Parathyroid adenoma (tissue), 2 donors: ENCODE measurements around the gene PGC.

Experiments
- H2AFZ ChIP-seq: fragments of 300-600 bp; sonication (generic); one replicate; pipeline ENCODE4 v1.7.0; 2017; ENCODE audit warnings: antibody characterized with exemption, mild to moderate bottlenecking
- H3K27ac ChIP-seq: fragments of 300-600 bp; sonication (generic); one replicate; pipeline ENCODE4 v1.7.0; 2017
- H3K27me3 ChIP-seq: fragments of 300-600 bp; sonication (generic); one replicate; pipeline ENCODE4 v1.7.0; 2017; ENCODE audit warnings: low read length; ENCODE audit not compliant: control insufficient read depth, insufficient read depth
- H3K36me3 ChIP-seq: fragments of 300-600 bp; sonication (generic); one replicate; pipeline ENCODE4 v1.7.0; 2017; ENCODE audit warnings: low read length; ENCODE audit not compliant: control insufficient read depth, insufficient read depth
- H3K4me1 ChIP-seq: fragments of 300-600 bp; sonication (generic); one replicate; pipeline ENCODE4 v1.7.0; 2017; ENCODE audit warnings: control low read depth
- H3K4me2 ChIP-seq: fragments of 300-600 bp; sonication (generic); one replicate; pipeline ENCODE4 v1.7.0; 2017; ENCODE audit warnings: low read length
- H3K4me3 ChIP-seq: fragments of 300-600 bp; sonication (generic); one replicate; pipeline ENCODE4 v1.7.0; 2017; ENCODE audit warnings: low read depth, low read length
- H3K79me2 ChIP-seq: fragments of 300-600 bp; sonication (generic); one replicate; pipeline ENCODE4 v1.7.0; 2017; ENCODE audit warnings: control low read depth
- H3K9ac ChIP-seq: fragments of 300-600 bp; sonication (generic); one replicate; pipeline ENCODE4 v1.7.0; 2017; ENCODE audit warnings: mild to moderate bottlenecking
- H3K9me3 ChIP-seq: fragments of 300-600 bp; sonication (generic); one replicate; pipeline ENCODE4 v1.7.0; 2017; ENCODE audit warnings: low read length; ENCODE audit not compliant: control insufficient read depth
- TF ChIP-seq, protein P1 (sequence below): fragments of 300-600 bp; sonication (generic); IDR thresholded peaks from one replicate; pipeline ENCODE4 v1.7.0; 2017; ENCODE audit warnings: antibody characterized with exemption, mild to moderate bottlenecking
- donor health status: primary hyperparathyroidism.

The PGC gene

DNA sequence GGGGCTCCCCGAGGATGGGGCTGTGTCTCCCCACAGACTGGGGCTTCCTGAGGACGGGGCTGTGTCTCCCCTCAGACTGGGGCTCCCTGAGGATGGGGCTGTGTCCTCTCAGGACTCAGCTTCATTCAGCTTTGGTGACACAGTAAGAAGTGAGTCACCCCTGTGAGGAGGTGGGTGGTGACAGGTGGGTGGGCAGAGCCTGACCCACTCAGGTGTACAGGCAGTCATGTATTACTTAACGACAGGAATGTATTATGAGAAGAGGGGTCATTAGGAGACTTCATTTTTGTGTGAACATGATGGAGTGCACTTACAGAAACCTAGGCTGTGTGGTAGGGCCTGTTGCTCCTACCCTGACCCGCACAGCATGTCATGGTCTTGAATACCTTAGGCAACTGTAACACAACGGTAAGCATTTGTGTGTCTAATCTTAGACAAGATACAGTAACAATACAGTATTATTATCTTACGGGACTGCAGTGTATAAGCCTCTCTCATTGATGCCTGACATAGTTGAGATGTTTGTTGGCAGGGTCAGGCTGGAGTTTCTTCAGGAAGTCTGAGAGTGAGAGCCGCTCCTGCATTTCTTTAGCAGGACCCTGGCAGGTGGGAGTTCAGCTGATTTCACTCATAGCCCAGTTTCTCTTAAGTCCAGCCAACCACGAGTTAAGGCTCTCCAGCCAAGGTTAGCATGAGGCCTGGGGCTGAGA, 10.9 kb upstream of the PGC start:
- H3K27ac ChIP-seq: no peak overlapping the region
- TF ChIP-seq, protein P1, sequence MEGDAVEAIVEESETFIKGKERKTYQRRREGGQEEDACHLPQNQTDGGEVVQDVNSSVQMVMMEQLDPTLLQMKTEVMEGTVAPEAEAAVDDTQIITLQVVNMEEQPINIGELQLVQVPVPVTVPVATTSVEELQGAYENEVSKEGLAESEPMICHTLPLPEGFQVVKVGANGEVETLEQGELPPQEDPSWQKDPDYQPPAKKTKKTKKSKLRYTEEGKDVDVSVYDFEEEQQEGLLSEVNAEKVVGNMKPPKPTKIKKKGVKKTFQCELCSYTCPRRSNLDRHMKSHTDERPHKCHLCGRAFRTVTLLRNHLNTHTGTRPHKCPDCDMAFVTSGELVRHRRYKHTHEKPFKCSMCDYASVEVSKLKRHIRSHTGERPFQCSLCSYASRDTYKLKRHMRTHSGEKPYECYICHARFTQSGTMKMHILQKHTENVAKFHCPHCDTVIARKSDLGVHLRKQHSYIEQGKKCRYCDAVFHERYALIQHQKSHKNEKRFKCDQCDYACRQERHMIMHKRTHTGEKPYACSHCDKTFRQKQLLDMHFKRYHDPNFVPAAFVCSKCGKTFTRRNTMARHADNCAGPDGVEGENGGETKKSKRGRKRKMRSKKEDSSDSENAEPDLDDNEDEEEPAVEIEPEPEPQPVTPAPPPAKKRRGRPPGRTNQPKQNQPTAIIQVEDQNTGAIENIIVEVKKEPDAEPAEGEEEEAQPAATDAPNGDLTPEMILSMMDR: no peak

DNA sequence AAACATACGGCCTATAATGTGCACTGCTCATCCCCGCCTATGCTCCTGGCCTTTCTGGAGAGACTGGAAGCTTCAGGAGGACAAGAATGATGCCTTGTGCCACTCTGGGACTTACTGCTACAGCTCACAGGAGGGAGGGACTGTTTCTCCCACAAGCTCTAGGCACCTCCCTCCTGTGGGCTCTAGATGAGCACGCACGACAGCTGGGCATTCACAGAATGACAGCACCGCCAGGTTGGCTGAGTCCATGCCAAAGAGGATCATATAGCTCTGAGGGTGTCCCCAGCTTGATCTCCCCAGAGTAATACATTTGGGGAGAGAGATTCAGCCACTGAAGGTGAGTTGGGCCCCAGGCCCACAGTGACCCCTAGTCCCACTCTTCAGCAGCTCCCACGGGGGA, 10.1 kb upstream of the PGC start:
- Histone ChIP-seq H3K9me3 (no peaks in the 10 kb centered on the region), H3K27ac (no peak overlapping the region), H3K4me3 (no peak overlapping the region), H3K4me2 (no peak overlapping the region), H3K27me3 (no peaks in the 10 kb centered on the region), H3K36me3 (no peaks in the 10 kb centered on the region), H2AFZ (no peak overlapping the region), H3K79me2 (no peaks in the 10 kb centered on the region), H3K9ac (no peak overlapping the region), H3K4me1 (no peaks in the 10 kb centered on the region)
- TF ChIP-seq, protein P1: no peak

More for the DNA sequence above, 10.9 kb upstream of the PGC start:
- H2AFZ ChIP-seq: no peak overlapping the region
- no peak overlapping the region for H3K4me3 ChIP-seq
- H3K79me2 ChIP-seq: no peaks in the 10 kb centered on the region
- H3K4me2 ChIP-seq: no peak overlapping the region
- no peaks in the 10 kb centered on the region for H3K4me1 ChIP-seq
- H3K36me3 ChIP-seq: no peaks in the 10 kb centered on the region
- no peaks in the 10 kb centered on the region for H3K27me3 ChIP-seq
- H3K9me3 ChIP-seq: no peaks in the 10 kb centered on the region
- no peak overlapping the region for H3K9ac ChIP-seq

DNA sequence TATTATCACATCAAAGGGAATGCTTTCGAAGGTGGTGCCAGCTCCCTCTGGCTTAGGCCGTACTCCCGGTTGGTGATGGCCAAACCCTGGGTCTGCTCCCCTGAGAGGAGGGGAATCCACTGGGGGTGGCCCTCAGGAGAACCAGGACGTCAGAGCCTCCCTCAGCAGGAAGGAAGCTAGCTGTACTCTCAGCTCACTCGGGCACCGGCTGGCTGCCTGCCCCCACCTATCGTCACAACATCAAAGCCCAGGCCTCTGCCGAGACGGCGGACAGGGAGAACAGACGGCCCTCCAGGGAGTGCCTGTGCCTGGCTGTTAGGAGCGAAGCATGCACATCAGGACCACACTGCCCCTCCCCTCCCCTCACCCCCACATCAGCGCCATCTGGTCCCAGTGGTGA, 9.2 kb upstream of the PGC start:
- TF ChIP-seq, protein P1: no peak
- Histone ChIP-seq H3K4me1 (no peaks in the 10 kb centered on the region), H3K4me2 (no peak overlapping the region), H3K4me3 (no peak overlapping the region), H3K27me3 (no peaks in the 10 kb centered on the region), H2AFZ (no peak overlapping the region), H3K36me3 (no peaks in the 10 kb centered on the region), H3K9ac (no peak overlapping the region), H3K79me2 (no peaks in the 10 kb centered on the region), H3K9me3 (no peaks in the 10 kb centered on the region), H3K27ac (no peak overlapping the region)

DNA sequence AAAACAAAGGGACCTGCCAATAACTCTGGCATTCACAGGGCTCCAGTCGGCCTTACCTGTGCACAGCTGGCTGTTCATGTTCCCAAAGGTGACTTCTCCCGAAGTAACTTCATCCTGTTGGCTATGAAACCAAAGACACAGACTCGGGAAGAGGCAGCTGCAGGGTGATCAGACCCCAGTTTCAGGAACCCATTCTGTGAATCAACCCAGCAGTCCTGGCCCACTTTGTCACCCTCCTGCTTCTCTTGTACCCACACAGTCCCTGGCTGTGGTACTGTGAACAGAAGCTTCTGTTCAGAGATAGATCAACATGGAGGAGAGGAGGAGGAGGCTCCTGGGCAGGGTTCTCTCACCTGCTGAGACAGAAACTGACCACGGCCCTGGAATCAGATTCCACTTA, 8.7 kb upstream of the PGC start:
- no peak overlapping the region for H3K4me2 ChIP-seq
- no peak overlapping the region for H3K9ac ChIP-seq
- no peaks in the 10 kb centered on the region for H3K4me1 ChIP-seq
- H3K4me3 ChIP-seq: no peak overlapping the region
- no peaks in the 10 kb centered on the region for H3K79me2 ChIP-seq
- H2AFZ ChIP-seq: no peak overlapping the region
- H3K9me3 ChIP-seq: no peaks in the 10 kb centered on the region
- no peaks in the 10 kb centered on the region for H3K27me3 ChIP-seq
- H3K27ac ChIP-seq: no peak overlapping the region
- no peaks in the 10 kb centered on the region for H3K36me3 ChIP-seq
- TF ChIP-seq, protein P1: no peak

DNA sequence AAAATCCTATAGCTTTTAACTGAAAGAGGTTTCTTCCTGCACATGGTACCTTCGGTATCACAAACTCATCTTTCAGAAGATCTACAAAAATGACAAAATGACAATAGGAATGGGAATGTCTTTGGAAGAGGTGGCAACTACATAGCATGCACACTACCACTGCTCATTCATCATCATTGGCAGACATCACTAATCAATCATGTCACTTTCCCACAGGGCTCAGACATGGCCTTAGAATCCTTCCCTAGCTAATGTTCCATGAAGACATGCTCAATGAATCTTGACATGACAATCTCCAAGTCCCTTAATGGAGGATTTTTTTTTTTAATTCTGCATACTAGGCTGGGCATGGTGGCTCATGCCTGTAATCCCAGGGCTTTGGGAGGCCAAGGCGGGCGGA, 3.2 kb upstream of the PGC start:
- TF ChIP-seq, protein P1: no peak
- H3K4me3 ChIP-seq: no peak overlapping the region
- H3K9ac ChIP-seq: no peak overlapping the region
- no peak overlapping the region for H3K27ac ChIP-seq
- H3K4me2 ChIP-seq: no peak overlapping the region
- H3K79me2 ChIP-seq: no peaks in the 10 kb centered on the region
- H3K4me1 ChIP-seq: peaks cover 5% of the 10 kb centered on the region
- H3K27me3 ChIP-seq: no peaks in the 10 kb centered on the region
- no peak overlapping the region for H2AFZ ChIP-seq
- H3K36me3 ChIP-seq: no peaks in the 10 kb centered on the region
- no peaks in the 10 kb centered on the region for H3K9me3 ChIP-seq
